ENCODE data around the gene MTPN.

Gene MTPN

GRCh38 chr7:135884495-135885232 lies 92.5 kb downstream of the MTPN start:
- no peak for DNase-seq (ENCODE audit: low spot score)

GRCh38 chr7:135879233-135879632 lies 97.9 kb downstream of the MTPN start:
- DNase-seq (ENCODE audit: low spot score), result no peak

GRCh38 chr7:135878284-135878683 lies 98.9 kb downstream of the MTPN start:
- DNase-seq (ENCODE audit: low spot score), result no peak

GRCh38 chr7:135877805-135878204 lies 99.4 kb downstream of the MTPN start:
- no peak for DNase-seq (ENCODE audit: low spot score)
